ENCODE results near the gene SYNPO2L.
"Not testable (repeated sequence)": the region's sequence is repeated elsewhere in the genome, so short reads cannot be mapped to it uniquely, and the experiment has no call there.

SYNPO2L gene

GRCh38 chr10:73674546-73674945 is 18.7 kb upstream of the SYNPO2L start:
- not testable (repeated sequence) for H3K27me3 ChIP-seq (ENCODE audit: control insufficient read depth in 3 of 3, insufficient read depth in 3 of 3, low read depth in 1 of 3, low read length in 3 of 3); H2AFZ ChIP-seq (ENCODE audit: low read length); H3K4me3 ChIP-seq (ENCODE audit: low read length in 2 of 2); H2BK120ac ChIP-seq (ENCODE audit: low read depth, low read length); H3K79me1 ChIP-seq (ENCODE audit: low read depth, low read length); H2BK15ac ChIP-seq (ENCODE audit: low read length); H3K4me2 ChIP-seq (ENCODE audit: insufficient read depth, low read length, poor library complexity, severe bottlenecking); H2BK5ac ChIP-seq (ENCODE audit: low read length); H3K23ac ChIP-seq (ENCODE audit: low read depth, low read length, poor library complexity); H2AK5ac ChIP-seq (ENCODE audit: low read depth, low read length); H2BK12ac ChIP-seq (ENCODE audit: low read length); H3K27ac ChIP-seq (replicated peaks; ENCODE audit: low read length); H3K9ac ChIP-seq (ENCODE audit: low read depth, low read length, poor library complexity); H3K9me3 ChIP-seq (replicated peaks in 1 of 2; ENCODE audit: control insufficient read depth in 2 of 2, insufficient read depth in 1 of 2, low read depth in 1 of 2, low read length in 2 of 2); H4K8ac ChIP-seq (ENCODE audit: low read depth, low read length); H4K91ac ChIP-seq (ENCODE audit: low read depth, low read length, poor library complexity); H3K4ac ChIP-seq (ENCODE audit: low read length); H3K14ac ChIP-seq (ENCODE audit: low read length); H3K4me1 ChIP-seq (ENCODE audit: control insufficient read depth in 2 of 2, insufficient read depth in 1 of 2, low read depth in 1 of 2, low read length in 2 of 2); DNase-seq (ENCODE audit: low spot score); H3K36me3 ChIP-seq (replicated peaks in 1 of 2; ENCODE audit: control insufficient read depth in 2 of 2, insufficient read depth in 2 of 2, low read length in 2 of 2); H3K18ac ChIP-seq (ENCODE audit: low read length)
- WGBS, 2 donors (ENCODE audit: extremely low coverage in 2 of 2, insufficient read length in 2 of 2, insufficient replicate concordance in 1 of 2), result no CpG with 5 or more reads among the region's 20 CpGs

DNA sequence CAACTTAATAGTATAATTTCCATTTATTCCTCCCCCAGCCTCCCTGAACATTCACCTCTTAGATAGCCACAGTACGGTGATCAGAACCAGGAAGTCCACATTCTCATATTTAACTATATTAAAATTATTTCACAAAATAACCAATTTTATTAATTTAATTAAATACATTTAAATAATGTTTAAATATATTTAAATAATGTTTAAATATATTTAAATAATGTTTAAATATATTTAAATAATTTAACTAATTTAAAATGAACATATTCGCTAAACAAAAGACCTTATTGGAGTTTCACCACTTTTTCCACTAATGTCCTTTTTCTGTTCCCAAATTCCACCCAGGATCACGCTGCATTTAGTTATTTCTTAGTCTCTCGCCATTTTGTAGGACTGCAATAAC is 12.5 kb upstream of the SYNPO2L start:
- H3K23ac ChIP-seq (ENCODE audit: low read depth, low read length, poor library complexity); H2BK120ac ChIP-seq (ENCODE audit: low read depth, low read length); H3K18ac ChIP-seq (ENCODE audit: low read length); H2BK12ac ChIP-seq (ENCODE audit: low read length); H3K4ac ChIP-seq (ENCODE audit: low read length); H2BK5ac ChIP-seq (ENCODE audit: low read length); H3K9me3 ChIP-seq (replicated peaks in 1 of 2; ENCODE audit: control insufficient read depth in 2 of 2, insufficient read depth in 1 of 2, low read depth in 1 of 2, low read length in 2 of 2); H4K91ac ChIP-seq (ENCODE audit: low read depth, low read length, poor library complexity); H3K4me3 ChIP-seq (ENCODE audit: low read length in 2 of 2); H3K27ac ChIP-seq (replicated peaks; ENCODE audit: low read length); H3K4me1 ChIP-seq (ENCODE audit: control insufficient read depth in 2 of 2, insufficient read depth in 1 of 2, low read depth in 1 of 2, low read length in 2 of 2); H3K27me3 ChIP-seq (ENCODE audit: control insufficient read depth in 3 of 3, insufficient read depth in 3 of 3, low read depth in 1 of 3, low read length in 3 of 3); H3K14ac ChIP-seq (ENCODE audit: low read length); H2BK15ac ChIP-seq (ENCODE audit: low read length); H3K9ac ChIP-seq (ENCODE audit: low read depth, low read length, poor library complexity); H4K8ac ChIP-seq (ENCODE audit: low read depth, low read length); H3K36me3 ChIP-seq (replicated peaks in 1 of 2; ENCODE audit: control insufficient read depth in 2 of 2, insufficient read depth in 2 of 2, low read length in 2 of 2); H3K79me1 ChIP-seq (ENCODE audit: low read depth, low read length); H2AK5ac ChIP-seq (ENCODE audit: low read depth, low read length); DNase-seq (ENCODE audit: low spot score); H3K4me2 ChIP-seq (ENCODE audit: insufficient read depth, low read length, poor library complexity, severe bottlenecking); H2AFZ ChIP-seq (ENCODE audit: low read length): not testable (repeated sequence)
- no CpG with 5 or more reads among the region's 4 CpGs for WGBS, 2 donors (ENCODE audit: extremely low coverage in 2 of 2, insufficient read length in 2 of 2, insufficient replicate concordance in 1 of 2)

DNA sequence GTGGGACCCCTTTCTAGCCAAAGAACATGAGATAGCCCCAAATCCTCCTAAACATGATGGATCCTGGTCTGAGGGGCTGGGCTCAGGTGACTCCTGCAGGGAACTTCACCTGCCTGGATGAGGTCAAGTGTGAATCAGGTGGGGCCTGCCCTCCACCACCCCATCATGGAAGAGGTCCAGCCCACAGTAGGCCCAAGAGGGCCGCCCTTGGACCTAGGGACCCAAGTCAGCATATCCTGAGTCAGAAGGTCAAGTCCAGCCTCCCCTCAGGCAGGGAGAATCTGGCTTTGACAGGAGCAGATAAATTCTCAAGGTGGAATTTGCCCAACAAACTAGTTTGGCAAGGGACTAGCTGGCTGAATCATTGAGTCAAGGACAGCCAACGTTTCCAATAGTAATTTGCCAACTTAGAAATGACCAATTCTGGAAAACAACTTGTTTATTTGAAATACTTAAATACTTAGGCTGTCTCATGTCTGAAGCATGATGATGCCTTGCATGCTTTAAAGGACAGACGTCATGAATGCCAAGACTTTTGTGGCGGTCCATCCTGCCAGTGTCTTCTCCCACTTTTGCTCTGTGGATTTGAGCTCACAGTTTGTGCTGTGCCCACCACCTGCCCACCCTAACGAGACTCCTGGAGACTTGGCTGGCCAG is 10.5 kb upstream of the SYNPO2L start:
- H3K4ac ChIP-seq (ENCODE audit: low read length); H3K79me1 ChIP-seq (ENCODE audit: low read depth, low read length); DNase-seq (ENCODE audit: low spot score); H3K14ac ChIP-seq (ENCODE audit: low read length); H3K27ac ChIP-seq (replicated peaks; ENCODE audit: low read length); H3K36me3 ChIP-seq (replicated peaks in 1 of 2; ENCODE audit: control insufficient read depth in 2 of 2, insufficient read depth in 2 of 2, low read length in 2 of 2); H3K18ac ChIP-seq (ENCODE audit: low read length); H2BK120ac ChIP-seq (ENCODE audit: low read depth, low read length); H3K9ac ChIP-seq (ENCODE audit: low read depth, low read length, poor library complexity); H2BK5ac ChIP-seq (ENCODE audit: low read length); H2AFZ ChIP-seq (ENCODE audit: low read length); H2BK12ac ChIP-seq (ENCODE audit: low read length); H3K27me3 ChIP-seq (ENCODE audit: control insufficient read depth in 3 of 3, insufficient read depth in 3 of 3, low read depth in 1 of 3, low read length in 3 of 3); H3K4me3 ChIP-seq (ENCODE audit: low read length in 2 of 2); H4K91ac ChIP-seq (ENCODE audit: low read depth, low read length, poor library complexity); H3K9me3 ChIP-seq (replicated peaks in 1 of 2; ENCODE audit: control insufficient read depth in 2 of 2, insufficient read depth in 1 of 2, low read depth in 1 of 2, low read length in 2 of 2); H3K4me2 ChIP-seq (ENCODE audit: insufficient read depth, low read length, poor library complexity, severe bottlenecking); H2BK15ac ChIP-seq (ENCODE audit: low read length); H2AK5ac ChIP-seq (ENCODE audit: low read depth, low read length); H4K8ac ChIP-seq (ENCODE audit: low read depth, low read length); H3K4me1 ChIP-seq (ENCODE audit: control insufficient read depth in 2 of 2, insufficient read depth in 1 of 2, low read depth in 1 of 2, low read length in 2 of 2); H3K23ac ChIP-seq (ENCODE audit: low read depth, low read length, poor library complexity): not testable (repeated sequence)
- WGBS, 2 donors (ENCODE audit: extremely low coverage in 2 of 2, insufficient read length in 2 of 2, insufficient replicate concordance in 1 of 2), result no CpG with 5 or more reads among the region's 5 CpGs

GRCh38 chr10:73665581-73665980 is 9.8 kb upstream of the SYNPO2L start:
- not testable (repeated sequence) for H3K18ac ChIP-seq (ENCODE audit: low read length); H3K9ac ChIP-seq (ENCODE audit: low read depth, low read length, poor library complexity); H3K36me3 ChIP-seq (replicated peaks in 1 of 2; ENCODE audit: control insufficient read depth in 2 of 2, insufficient read depth in 2 of 2, low read length in 2 of 2); H3K4me3 ChIP-seq (ENCODE audit: low read length in 2 of 2); H3K79me1 ChIP-seq (ENCODE audit: low read depth, low read length); H2BK12ac ChIP-seq (ENCODE audit: low read length); H3K14ac ChIP-seq (ENCODE audit: low read length); H4K8ac ChIP-seq (ENCODE audit: low read depth, low read length); H2AFZ ChIP-seq (ENCODE audit: low read length); H3K4me1 ChIP-seq (ENCODE audit: control insufficient read depth in 2 of 2, insufficient read depth in 1 of 2, low read depth in 1 of 2, low read length in 2 of 2); H2BK120ac ChIP-seq (ENCODE audit: low read depth, low read length); H3K4me2 ChIP-seq (ENCODE audit: insufficient read depth, low read length, poor library complexity, severe bottlenecking); H3K9me3 ChIP-seq (replicated peaks in 1 of 2; ENCODE audit: control insufficient read depth in 2 of 2, insufficient read depth in 1 of 2, low read depth in 1 of 2, low read length in 2 of 2); H3K23ac ChIP-seq (ENCODE audit: low read depth, low read length, poor library complexity); H3K27me3 ChIP-seq (ENCODE audit: control insufficient read depth in 3 of 3, insufficient read depth in 3 of 3, low read depth in 1 of 3, low read length in 3 of 3); H3K4ac ChIP-seq (ENCODE audit: low read length); H3K27ac ChIP-seq (replicated peaks; ENCODE audit: low read length); DNase-seq (ENCODE audit: low spot score); H4K91ac ChIP-seq (ENCODE audit: low read depth, low read length, poor library complexity); H2BK5ac ChIP-seq (ENCODE audit: low read length); H2AK5ac ChIP-seq (ENCODE audit: low read depth, low read length); H2BK15ac ChIP-seq (ENCODE audit: low read length)
- WGBS, 2 donors (ENCODE audit: extremely low coverage in 2 of 2, insufficient read length in 2 of 2, insufficient replicate concordance in 1 of 2), result no CpG with 5 or more reads among the region's 3 CpGs
